T1000 (cell line): ENCODE measurements around the gene PACS2.
"Not testable (repeated sequence)": the region's sequence is repeated elsewhere in the genome, so short reads cannot be mapped to it uniquely, and the experiment has no call there.

Experiments
- DNase-seq: peaks from one replicate; lab custom pipeline; 2025; ENCODE audit warnings: mixed read lengths; lab: John Stamatoyannopoulos, UW

Gene PACS2

DNA sequence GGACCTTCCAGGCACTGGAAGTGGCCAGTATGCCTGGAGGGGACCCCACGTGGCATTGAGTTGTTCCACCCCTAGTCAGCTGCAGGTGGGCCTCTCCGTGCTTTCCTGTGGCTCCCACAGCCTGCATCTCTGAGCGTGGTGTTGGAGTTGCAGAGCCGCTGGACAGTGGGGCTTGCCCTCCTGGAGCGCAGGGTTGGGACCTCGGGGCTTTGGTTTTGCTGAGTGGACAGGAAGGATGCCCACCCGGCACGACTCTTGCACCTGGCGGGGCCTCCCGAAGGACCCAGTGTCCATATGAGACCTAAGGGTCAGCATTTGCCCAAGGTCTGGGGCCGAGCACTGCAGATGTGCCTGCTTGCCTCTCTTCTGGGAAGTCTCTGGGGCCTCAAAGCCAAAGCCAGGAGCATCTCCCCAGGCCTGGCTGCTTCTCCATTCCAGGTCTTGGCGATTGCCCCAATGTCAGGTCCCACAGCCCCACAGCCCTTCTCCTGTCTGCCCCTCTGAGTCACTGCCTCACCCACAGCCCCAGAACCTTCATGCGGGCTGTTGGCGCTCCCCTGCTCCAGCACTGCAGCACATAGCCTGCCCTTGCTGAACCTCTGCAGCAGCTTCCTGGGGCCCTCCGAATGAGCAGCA, 1.5 kb downstream of the PACS2 start:
- no peak for DNase-seq

- DNase-seq, result no peak
Measured at GRCh38 chr14:105316577-105316941, 2.0 kb downstream of the PACS2 start.

DNA sequence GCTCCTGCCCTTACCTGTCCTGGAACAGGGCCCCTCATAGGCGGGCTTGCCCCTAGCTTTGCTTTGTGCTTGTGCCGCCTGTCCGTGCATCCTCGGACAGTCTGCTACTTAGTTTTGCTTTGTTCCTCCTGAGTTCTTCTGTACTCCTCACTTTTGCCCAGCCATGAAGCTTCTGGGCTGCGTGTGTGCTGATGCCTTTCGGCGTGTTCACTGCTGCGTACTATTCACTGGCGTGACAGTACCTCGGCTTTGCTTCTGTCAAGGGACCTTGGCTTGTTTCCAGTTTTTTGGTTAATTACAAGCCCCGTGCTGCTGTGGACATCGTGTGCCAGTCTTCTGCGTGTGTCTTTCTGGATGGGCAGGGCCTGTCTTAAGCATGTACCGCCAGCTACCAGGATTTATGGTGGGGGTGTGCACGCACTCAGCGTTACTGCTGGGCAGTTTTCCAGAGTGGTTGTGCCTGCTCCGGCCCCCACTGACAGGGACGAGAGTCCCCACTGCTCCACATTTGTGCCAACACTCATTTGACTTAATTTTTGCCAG, 2.5 kb downstream of the PACS2 start:
- no peak for DNase-seq

- DNase-seq, result no peak
Measured at GRCh38 chr14:105317546-105317945, 3.0 kb downstream of the PACS2 start.

DNA sequence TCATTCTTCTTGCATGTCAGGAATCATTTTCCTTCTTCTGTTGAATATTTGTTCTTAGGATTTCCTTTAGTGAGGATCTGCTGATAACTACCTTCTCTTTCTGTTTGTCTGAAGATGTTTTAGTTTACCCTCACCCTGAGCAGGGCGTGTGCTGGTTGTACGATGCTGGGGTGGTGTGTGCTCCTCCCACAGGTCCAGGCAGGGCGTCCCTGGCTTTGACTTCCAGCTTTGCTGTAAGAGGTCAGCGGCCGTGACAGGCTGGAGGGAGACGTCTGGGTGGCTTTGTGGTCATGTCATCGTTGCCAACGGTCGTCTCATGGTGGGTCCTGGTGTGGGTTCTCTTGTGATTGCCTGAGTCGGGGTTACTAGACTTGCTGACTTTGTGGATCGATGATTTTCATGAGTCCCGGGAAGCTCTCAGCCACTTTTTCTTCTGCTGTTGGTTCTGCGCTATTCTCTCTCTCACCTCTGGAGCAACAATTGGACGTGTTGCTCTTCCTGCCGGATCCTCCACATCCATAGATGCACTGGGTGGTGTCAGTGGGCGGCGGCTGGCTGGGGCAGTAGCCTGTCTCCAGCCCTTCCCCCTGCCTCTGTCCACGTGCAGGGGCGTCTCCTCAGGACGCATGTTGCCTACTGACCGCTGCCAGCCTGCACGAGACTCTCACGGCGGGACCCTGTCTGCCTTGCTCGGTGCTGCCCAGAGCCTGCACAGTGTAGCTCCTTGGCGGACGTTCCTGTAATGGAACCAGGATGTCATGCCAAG, 8.4 kb downstream of the PACS2 start:
- no peak for DNase-seq

- no peak for DNase-seq
Measured at GRCh38 chr14:105323663-105324062, 9.1 kb downstream of the PACS2 start.

GRCh38 chr14:105324080-105324778, 9.7 kb downstream of the PACS2 start:
- DNase-seq, result no peak

- DNase-seq, result no peak
Measured at GRCh38 chr14:105324871-105325270, 10.3 kb downstream of the PACS2 start.

DNA sequence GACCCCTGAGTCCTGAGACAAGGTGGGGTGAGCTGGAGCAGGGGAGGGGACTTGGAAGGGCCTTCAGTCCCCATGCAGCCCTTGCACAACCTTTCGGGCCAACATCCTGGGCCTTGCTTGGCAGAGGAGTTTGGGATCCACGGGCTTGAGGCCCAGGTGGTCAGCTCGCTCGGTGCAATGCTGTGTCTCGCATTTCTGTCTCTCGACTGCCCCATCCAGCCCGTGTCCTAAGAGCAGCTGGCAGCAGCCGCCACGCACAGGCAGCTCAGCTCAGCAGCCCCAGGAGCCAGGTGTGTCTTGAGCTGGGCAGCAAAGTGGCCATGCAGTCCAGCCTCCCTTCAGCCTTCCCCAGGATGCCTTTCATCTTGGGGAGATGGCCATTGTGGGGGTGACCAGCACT, 10.8 kb downstream of the PACS2 start:
- DNase-seq, result no peak

DNA sequence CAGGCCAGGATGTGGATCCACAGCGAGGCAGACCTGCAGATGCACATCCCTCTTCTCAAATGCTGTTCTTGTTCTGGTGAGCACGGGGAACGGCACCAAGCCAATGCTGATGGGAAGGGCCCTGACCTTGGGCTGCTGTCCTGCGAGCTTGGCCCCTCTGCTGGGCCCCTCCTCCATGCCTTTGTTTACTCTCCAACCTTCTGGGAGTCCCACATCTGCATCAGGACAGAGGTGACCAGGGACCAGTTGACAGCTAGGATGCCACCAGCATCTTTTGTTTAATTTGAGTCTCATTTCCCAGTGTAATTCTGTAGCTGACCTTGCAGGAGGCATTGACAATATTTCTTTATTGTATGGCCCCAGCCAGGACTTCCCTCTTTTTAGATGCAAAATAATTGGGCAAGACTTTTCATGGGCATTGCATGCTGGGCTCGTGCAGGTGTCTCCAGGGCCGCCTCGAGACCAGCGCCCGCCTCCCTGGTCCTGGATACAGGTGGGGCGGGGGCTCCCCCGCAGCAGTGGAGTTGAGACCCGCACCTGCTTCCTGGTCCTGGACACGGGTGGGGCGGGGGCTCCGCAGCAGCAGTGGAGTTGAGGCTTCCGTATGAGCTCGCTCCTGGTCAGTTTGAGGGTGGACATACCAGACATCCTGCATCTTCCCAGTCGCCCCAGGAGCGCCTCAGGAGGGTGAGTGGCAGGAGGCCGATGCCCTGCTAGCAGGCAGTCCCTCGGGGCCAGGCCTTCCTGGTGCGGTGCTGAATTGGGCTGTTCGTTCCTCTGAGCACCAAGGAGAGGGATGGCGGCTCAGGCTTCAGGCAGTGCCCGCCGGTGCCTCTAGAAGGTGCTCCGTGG, 11.4 kb downstream of the PACS2 start:
- no peak for DNase-seq

DNA sequence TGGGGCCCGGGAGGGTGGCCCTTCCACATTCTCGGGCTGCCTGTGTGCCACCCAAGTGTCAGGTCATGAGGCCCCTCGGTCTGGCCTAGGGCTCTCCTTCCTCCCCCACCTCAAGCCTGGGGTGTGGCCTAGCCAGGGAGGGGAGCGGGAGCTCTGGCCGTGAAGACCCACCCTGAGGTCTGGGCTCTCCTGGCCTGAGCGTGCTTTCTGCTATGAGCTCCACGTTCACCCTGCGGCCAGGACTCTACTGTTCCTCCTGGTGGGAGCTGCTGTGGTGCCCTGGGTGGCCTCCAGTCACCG, 12.0 kb downstream of the PACS2 start:
- no peak for DNase-seq

GRCh38 chr14:105326891-105327694, 12.5 kb downstream of the PACS2 start:
- DNase-seq, result no peak

DNA sequence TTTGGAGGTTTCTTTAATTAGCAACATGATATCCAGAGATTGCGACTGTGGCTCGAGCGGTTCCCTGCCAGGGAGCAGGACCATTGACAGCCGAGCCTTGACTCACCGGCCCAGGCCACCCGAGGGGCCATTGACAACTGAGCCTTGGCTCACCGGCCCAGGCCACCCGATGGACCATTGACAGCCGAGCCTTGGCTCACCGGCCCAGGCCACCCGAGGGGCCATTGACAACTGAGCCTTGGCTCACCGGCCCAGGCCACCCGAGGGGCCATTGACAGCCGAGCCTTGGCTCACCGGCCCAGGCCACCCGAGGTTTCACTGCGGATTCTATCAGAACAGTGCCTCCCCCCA, 13.1 kb downstream of the PACS2 start:
- not testable (repeated sequence) for DNase-seq

- no peak for DNase-seq
Measured at GRCh38 chr14:105328070-105328677, 13.6 kb downstream of the PACS2 start.

- DNase-seq, result no peak
Measured at GRCh38 chr14:105328678-105329390, 14.3 kb downstream of the PACS2 start.

DNA sequence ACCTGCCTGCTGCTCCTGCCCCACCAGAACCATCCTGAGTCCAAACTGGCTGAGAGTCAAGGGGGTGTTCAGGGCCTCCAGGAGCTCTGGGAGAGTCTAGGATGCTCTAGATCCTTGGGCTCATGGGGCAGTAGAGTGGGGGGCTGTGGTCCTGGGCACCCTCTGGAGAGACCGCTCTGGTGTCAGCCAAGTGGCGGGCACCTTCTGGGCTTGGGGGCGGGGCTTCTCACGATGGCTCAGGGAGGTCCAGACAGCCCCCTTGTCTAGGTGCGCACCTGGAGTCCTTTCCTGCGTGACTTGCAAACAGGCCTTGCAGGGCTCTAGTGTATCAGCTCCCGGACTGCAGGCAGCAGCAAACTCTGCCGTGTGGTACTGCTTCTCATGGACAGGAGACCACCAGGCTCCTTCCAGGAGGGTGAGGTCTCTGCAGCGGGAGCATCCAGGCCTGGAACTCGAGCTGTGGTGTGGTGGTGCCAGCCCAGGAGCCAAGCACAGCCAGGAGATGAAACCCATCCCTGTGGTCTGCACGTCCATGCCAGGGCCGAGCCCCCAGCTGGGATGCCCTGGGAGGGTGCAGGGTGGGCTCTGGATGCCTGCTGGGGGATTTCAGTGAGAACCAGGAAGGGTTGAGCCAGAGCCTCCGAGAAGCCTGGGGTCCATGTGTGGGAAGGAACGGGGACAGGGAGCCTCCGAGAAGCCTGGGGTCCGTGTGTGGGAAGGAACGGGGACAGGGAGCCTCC, 15.0 kb downstream of the PACS2 start:
- DNase-seq, result no peak

- no peak for DNase-seq
Measured at GRCh38 chr14:105330491-105330895, 15.9 kb downstream of the PACS2 start.

DNA sequence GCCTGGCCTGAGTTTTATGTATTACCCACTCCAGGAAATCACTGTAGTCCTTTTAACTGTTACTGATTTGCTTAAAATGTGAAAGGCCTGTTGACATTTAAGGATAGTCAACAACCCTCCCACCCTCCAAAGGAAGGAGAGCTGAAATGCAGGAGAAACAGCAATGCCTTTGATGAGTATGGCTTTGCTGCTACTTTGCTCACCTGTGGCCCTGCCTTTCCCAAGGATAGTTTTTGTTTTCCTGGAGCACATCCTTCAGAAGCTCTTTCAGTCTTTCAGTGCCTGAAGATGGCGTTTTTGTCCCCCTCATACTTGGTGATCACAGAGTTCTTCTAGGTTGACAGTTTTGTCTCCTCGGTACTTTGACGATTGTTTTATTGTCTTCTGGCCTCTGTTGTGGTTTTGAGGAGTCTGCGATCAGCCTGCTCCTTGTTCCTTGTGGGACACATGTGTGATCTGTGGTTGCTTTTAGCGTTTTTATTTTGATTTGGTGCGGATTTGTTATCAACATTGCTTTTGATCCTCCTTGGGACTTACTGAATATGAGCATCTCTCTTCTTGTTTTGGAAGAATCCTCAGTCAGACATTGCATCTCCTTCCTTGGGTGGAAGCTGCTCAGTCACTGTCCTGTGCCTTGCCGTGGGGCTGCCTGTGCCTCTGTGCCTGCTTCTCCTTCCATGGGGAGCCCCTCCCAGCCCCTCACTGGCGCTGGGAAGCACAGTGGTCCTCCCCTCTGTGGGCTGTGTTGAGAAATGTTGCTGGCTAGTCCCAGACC, 17.2 kb downstream of the PACS2 start:
- no peak for DNase-seq

- no peak for DNase-seq
Measured at GRCh38 chr14:105332350-105332874, 17.9 kb downstream of the PACS2 start.
